Measurements from ENCODE around the gene GATB.

The GATB gene

GRCh38 chr4:151629097-151629783 is 131.6 kb downstream of the GATB start:
- Histone ChIP-seq H3K27me3 (replicated peaks in 2 of 5; ENCODE audit: control insufficient read depth in 4 of 5, insufficient read depth in 5 of 5, low read length in 4 of 5) (peaks cover 0 to 10% (median 2%) of the 10 kb centered on the region in 5 experiments), H3K27ac (ENCODE audit: insufficient read depth in 1 of 2, low read depth in 1 of 2, low read length in 2 of 2, poor library complexity in 1 of 2, severe bottlenecking in 2 of 2) (no peak overlapping the region), H3K9me3 (ENCODE audit: control extremely low read depth in 1 of 5, control insufficient read depth in 4 of 5, insufficient read depth in 2 of 5, low read depth in 1 of 5, low read length in 4 of 5) (no peaks in the 10 kb centered on the region), H3K4me3 (ENCODE audit: control insufficient read depth in 1 of 7, extremely low read depth in 1 of 7, insufficient read depth in 4 of 7, low read depth in 2 of 7, low read length in 6 of 7) (no peak overlapping the region), H3K36me3 (ENCODE audit: control insufficient read depth in 4 of 4, insufficient read depth in 4 of 4, low read length in 3 of 4) (no peaks in the 10 kb centered on the region), H3K4me1 (ENCODE audit: control extremely low read depth in 1 of 4, control insufficient read depth in 4 of 4, insufficient read depth in 4 of 4, low read length in 3 of 4) (no peaks in the 10 kb centered on the region)
- WGBS (ENCODE audit: insufficient coverage), result 95% methylated on average over 7 of the region's 10 CpGs
- ChIA-PET CTCF (interaction anchor here (1.3 kb wide), 1 partner anchor 11 kb away, joined by 3 read pairs; no protein-coding TSS in a partner anchor), POLR2A (no interaction called here)
- DNase-seq, result no peak

GRCh38 chr4:151628001-151628608 is 132.7 kb downstream of the GATB start:
- H3K36me3 ChIP-seq (ENCODE audit: control insufficient read depth in 4 of 4, insufficient read depth in 4 of 4, low read length in 3 of 4), result no peaks in the 10 kb centered on the region
- H3K4me1 ChIP-seq (ENCODE audit: control extremely low read depth in 1 of 4, control insufficient read depth in 4 of 4, insufficient read depth in 4 of 4, low read length in 3 of 4), result no peaks in the 10 kb centered on the region
- no peak for DNase-seq
- no peak overlapping the region for H3K27ac ChIP-seq (ENCODE audit: insufficient read depth in 1 of 2, low read depth in 1 of 2, low read length in 2 of 2, poor library complexity in 1 of 2, severe bottlenecking in 2 of 2)
- POLR2A ChIA-PET, result no interaction called here
- no peaks in the 10 kb centered on the region for H3K9me3 ChIP-seq (ENCODE audit: control extremely low read depth in 1 of 5, control insufficient read depth in 4 of 5, insufficient read depth in 2 of 5, low read depth in 1 of 5, low read length in 4 of 5)
- CTCF ChIA-PET, result interaction anchor here (1.3 kb wide), 1 partner anchor 12 kb away, joined by 3 read pairs; no protein-coding TSS in a partner anchor
- no peak overlapping the region for H3K4me3 ChIP-seq (ENCODE audit: control insufficient read depth in 1 of 7, extremely low read depth in 1 of 7, insufficient read depth in 4 of 7, low read depth in 2 of 7, low read length in 6 of 7)
- H3K27me3 ChIP-seq (replicated peaks in 2 of 5; ENCODE audit: control insufficient read depth in 4 of 5, insufficient read depth in 5 of 5, low read length in 4 of 5), result peaks cover 0 to 12% (median 2%) of the 10 kb centered on the region in 5 experiments
- WGBS (ENCODE audit: insufficient coverage), result 96% methylated on average over 4 of the region's 5 CpGs

GRCh38 chr4:151627491-151627890 is 133.3 kb downstream of the GATB start:
- peaks cover 0 to 12% (median 4%) of the 10 kb centered on the region in 5 experiments for H3K27me3 ChIP-seq (replicated peaks in 2 of 5; ENCODE audit: control insufficient read depth in 4 of 5, insufficient read depth in 5 of 5, low read length in 4 of 5)
- no peak overlapping the region for H3K27ac ChIP-seq (ENCODE audit: insufficient read depth in 1 of 2, low read depth in 1 of 2, low read length in 2 of 2, poor library complexity in 1 of 2, severe bottlenecking in 2 of 2)
- CTCF ChIA-PET, result interaction anchor here (0.6 to 1.3 kb wide), 2 partner anchors 18 to 1414 kb away, joined by 3 to 5 read pairs; no protein-coding TSS in a partner anchor
- WGBS (ENCODE audit: insufficient coverage), result no CpG with 5 or more reads among the region's 1 CpG
- H3K4me3 ChIP-seq (ENCODE audit: control insufficient read depth in 1 of 7, extremely low read depth in 1 of 7, insufficient read depth in 4 of 7, low read depth in 2 of 7, low read length in 6 of 7), result no peak overlapping the region
- no peaks in the 10 kb centered on the region for H3K36me3 ChIP-seq (ENCODE audit: control insufficient read depth in 4 of 4, insufficient read depth in 4 of 4, low read length in 3 of 4)
- H3K9me3 ChIP-seq (ENCODE audit: control extremely low read depth in 1 of 5, control insufficient read depth in 4 of 5, insufficient read depth in 2 of 5, low read depth in 1 of 5, low read length in 4 of 5), result no peaks in the 10 kb centered on the region
- POLR2A ChIA-PET, result no interaction called here
- no peak for DNase-seq
- H3K4me1 ChIP-seq (ENCODE audit: control extremely low read depth in 1 of 4, control insufficient read depth in 4 of 4, insufficient read depth in 4 of 4, low read length in 3 of 4), result no peaks in the 10 kb centered on the region

- no peaks in the 10 kb centered on the region for H3K4me1 ChIP-seq (ENCODE audit: control extremely low read depth in 1 of 4, control insufficient read depth in 4 of 4, insufficient read depth in 4 of 4, low read length in 3 of 4)
- no CpG with 5 or more reads among the region's 3 CpGs for WGBS (ENCODE audit: insufficient coverage)
- no peaks in the 10 kb centered on the region for H3K9me3 ChIP-seq (ENCODE audit: control extremely low read depth in 1 of 5, control insufficient read depth in 4 of 5, insufficient read depth in 2 of 5, low read depth in 1 of 5, low read length in 4 of 5)
- H3K36me3 ChIP-seq (ENCODE audit: control insufficient read depth in 4 of 4, insufficient read depth in 4 of 4, low read length in 3 of 4), result no peaks in the 10 kb centered on the region
- CTCF ChIA-PET, result interaction anchor here (1.3 kb wide), 1 partner anchor 18 kb away, joined by 5 read pairs; no protein-coding TSS in a partner anchor
- no peak for DNase-seq
- H3K27ac ChIP-seq (ENCODE audit: insufficient read depth in 1 of 2, low read depth in 1 of 2, low read length in 2 of 2, poor library complexity in 1 of 2, severe bottlenecking in 2 of 2), result no peak overlapping the region
- H3K4me3 ChIP-seq (ENCODE audit: control insufficient read depth in 1 of 7, extremely low read depth in 1 of 7, insufficient read depth in 4 of 7, low read depth in 2 of 7, low read length in 6 of 7), result no peak overlapping the region
- POLR2A ChIA-PET, result no interaction called here
- H3K27me3 ChIP-seq (replicated peaks in 2 of 5; ENCODE audit: control insufficient read depth in 4 of 5, insufficient read depth in 5 of 5, low read length in 4 of 5), result peaks cover 0 to 12% (median 5%) of the 10 kb centered on the region in 5 experiments
Observed at GRCh38 chr4:151626751-151627150, 134.1 kb downstream of the GATB start.

- 100% methylated on average over 2 of the region's 3 CpGs for WGBS (ENCODE audit: insufficient coverage)
- Histone ChIP-seq H3K27ac (ENCODE audit: insufficient read depth in 1 of 2, low read depth in 1 of 2, low read length in 2 of 2, poor library complexity in 1 of 2, severe bottlenecking in 2 of 2) (no peak overlapping the region), H3K9me3 (ENCODE audit: control extremely low read depth in 1 of 5, control insufficient read depth in 4 of 5, insufficient read depth in 2 of 5, low read depth in 1 of 5, low read length in 4 of 5) (no peaks in the 10 kb centered on the region), H3K27me3 (replicated peaks in 2 of 5; ENCODE audit: control insufficient read depth in 4 of 5, insufficient read depth in 5 of 5, low read length in 4 of 5) (peaks cover 0 to 14% (median 6%) of the 10 kb centered on the region in 5 experiments), H3K4me3 (ENCODE audit: control insufficient read depth in 1 of 7, extremely low read depth in 1 of 7, insufficient read depth in 4 of 7, low read depth in 2 of 7, low read length in 6 of 7) (no peak overlapping the region), H3K36me3 (ENCODE audit: control insufficient read depth in 4 of 4, insufficient read depth in 4 of 4, low read length in 3 of 4) (no peaks in the 10 kb centered on the region), H3K4me1 (ENCODE audit: control extremely low read depth in 1 of 4, control insufficient read depth in 4 of 4, insufficient read depth in 4 of 4, low read length in 3 of 4) (no peaks in the 10 kb centered on the region)
- ChIA-PET POLR2A (no interaction called here), CTCF (no interaction called here)
- DNase-seq, result no peak
Observed at GRCh38 chr4:151626228-151626627, 134.6 kb downstream of the GATB start.

GRCh38 chr4:151624626-151625565 is 135.9 kb downstream of the GATB start:
- Histone ChIP-seq H3K9me3 (ENCODE audit: control extremely low read depth in 1 of 5, control insufficient read depth in 4 of 5, insufficient read depth in 2 of 5, low read depth in 1 of 5, low read length in 4 of 5) (no peaks in the 10 kb centered on the region), H3K27ac (ENCODE audit: insufficient read depth in 1 of 2, low read depth in 1 of 2, low read length in 2 of 2, poor library complexity in 1 of 2, severe bottlenecking in 2 of 2) (no peak overlapping the region), H3K4me3 (ENCODE audit: control insufficient read depth in 1 of 7, extremely low read depth in 1 of 7, insufficient read depth in 4 of 7, low read depth in 2 of 7, low read length in 6 of 7) (no peak overlapping the region), H3K27me3 (replicated peaks in 2 of 5; ENCODE audit: control insufficient read depth in 4 of 5, insufficient read depth in 5 of 5, low read length in 4 of 5) (peaks cover 0 to 14% (median 9%) of the 10 kb centered on the region in 5 experiments), H3K4me1 (ENCODE audit: control extremely low read depth in 1 of 4, control insufficient read depth in 4 of 4, insufficient read depth in 4 of 4, low read length in 3 of 4) (no peaks in the 10 kb centered on the region), H3K36me3 (ENCODE audit: control insufficient read depth in 4 of 4, insufficient read depth in 4 of 4, low read length in 3 of 4) (no peaks in the 10 kb centered on the region)
- CTCF ChIA-PET, result interaction anchor here (1.0 to 1.1 kb wide), 2 partner anchors 15 to 263 kb away, joined by 3 read pairs; no protein-coding TSS in a partner anchor
- WGBS (ENCODE audit: insufficient coverage), result 97% methylated on average over 10 of the region's 14 CpGs
- DNase-seq, result no peak
- POLR2A ChIA-PET, result no interaction called here
